Common myeloid progenitor, CD34-positive (primary cell): Measurements from ENCODE around the gene HSPA6.
"Not testable (repeated sequence)": the region's sequence is repeated elsewhere in the genome, so short reads cannot be mapped to it uniquely, and the experiment has no call there.

Experiments
- CTCF ChIA-PET: fragments of 350-600 bp; sonication (Branson Sonifier 250); formaldehyde crosslinking; loops from one replicate; lab custom pipeline; 2021; ENCODE audit warnings: antibody characterized with exemption; lab: Charles Lee
- POLR2A ChIA-PET: fragments of 350-600 bp; sonication (Branson Sonifier 250); formaldehyde crosslinking; loops from one replicate; lab custom pipeline; 2021; ENCODE audit warnings: antibody characterized with exemption; lab: Charles Lee
- DNase-seq, 3 donors: peaks; one replicate each; pipeline versions ENCODE4 v3.0.0 to v3.0.0-alpha.2; 2013
- H3K27ac ChIP-seq, 2 experiments: 1 replicate in 1 of 2; 2 replicates in 1 of 2; pipeline ENCODE4 v1.7.0; 2013; ENCODE audit warnings: inconsistent platforms in 2 of 2, low read length in 2 of 2, mild to moderate bottlenecking in 2 of 2, low read depth in 1 of 2, moderate library complexity in 1 of 2; ENCODE audit not compliant: severe bottlenecking in 2 of 2, insufficient read depth in 1 of 2, poor library complexity in 1 of 2
- H3K27me3 ChIP-seq, 5 experiments: replicated peaks in 2 of 5; 1 replicate in 3 of 5; 2 replicates in 2 of 5; pipeline versions ENCODE4 v1.6.1 to v1.7.0; 2013; ENCODE audit warnings: low read length in 4 of 5, mild to moderate bottlenecking in 2 of 5, moderate library complexity in 2 of 5, inconsistent platforms in 1 of 5; ENCODE audit not compliant: insufficient read depth in 5 of 5, control insufficient read depth in 4 of 5
- H3K36me3 ChIP-seq, 4 experiments: 1 replicate in 2 of 4; 2 replicates in 2 of 4; pipeline versions ENCODE4 v1.6.1 to v1.7.0; 2013; ENCODE audit warnings: low read length in 3 of 4, control low read depth in 1 of 4, mild to moderate bottlenecking in 1 of 4; ENCODE audit not compliant: control insufficient read depth in 4 of 4, insufficient read depth in 4 of 4
- H3K4me1 ChIP-seq, 4 experiments: 1 replicate in 3 of 4; 2 replicates in 1 of 4; pipeline versions ENCODE4 v1.6.1 to v1.7.1; 2013; ENCODE audit warnings: low read length in 3 of 4, mild to moderate bottlenecking in 3 of 4, control low read depth in 1 of 4, inconsistent platforms in 1 of 4, moderate library complexity in 1 of 4; ENCODE audit not compliant: control insufficient read depth in 4 of 4, insufficient read depth in 4 of 4; ENCODE audit errors: control extremely low read depth in 1 of 4
- H3K4me3 ChIP-seq, 7 experiments: 1 replicate in 4 of 7; 2 replicates in 3 of 7; pipeline versions ENCODE4 v1.5.1 to v1.7.0; 2013; ENCODE audit warnings: mild to moderate bottlenecking in 7 of 7, low read length in 6 of 7, moderate library complexity in 6 of 7, inconsistent platforms in 2 of 7, low read depth in 2 of 7, control low read depth in 1 of 7; ENCODE audit not compliant: insufficient read depth in 4 of 7, control insufficient read depth in 1 of 7; ENCODE audit errors: extremely low read depth in 1 of 7
- H3K9me3 ChIP-seq, 5 experiments: 1 replicate in 4 of 5; 2 replicates in 1 of 5; pipeline versions ENCODE4 v1.6.1 to v1.7.1; 2013; ENCODE audit warnings: low read length in 4 of 5, mild to moderate bottlenecking in 2 of 5, inconsistent platforms in 1 of 5, low read depth in 1 of 5, moderate library complexity in 1 of 5; ENCODE audit not compliant: control insufficient read depth in 4 of 5, insufficient read depth in 2 of 5; ENCODE audit errors: control extremely low read depth in 1 of 5
- WGBS: methylation state at CpG from one replicate; pipeline ENCODE4 v1.1.5; 2013; ENCODE audit not compliant: insufficient coverage; 5-methylcytosine and 5-hydroxymethylcytosine counted together

Gene HSPA6

DNA sequence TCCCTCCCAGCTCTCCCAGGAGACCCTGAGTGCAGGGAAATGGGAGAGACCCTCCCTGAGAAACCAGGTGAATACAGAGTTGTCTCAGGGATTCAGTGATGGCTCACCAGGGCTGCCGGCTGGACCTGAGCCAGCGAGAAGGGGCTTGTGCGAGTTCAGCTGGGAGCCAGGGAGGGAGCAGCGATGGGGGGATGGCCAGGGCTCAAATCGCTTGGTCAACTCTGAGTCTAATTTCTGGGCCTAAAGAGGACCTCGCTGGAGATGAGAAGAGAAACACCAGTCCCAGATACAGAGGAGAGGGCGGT, 12.6 kb upstream of the HSPA6 start:
- no peak overlapping the region for H3K27ac ChIP-seq
- DNase-seq: no peak
- no peaks in the 10 kb centered on the region for H3K9me3 ChIP-seq
- H3K36me3 ChIP-seq: no peaks in the 10 kb centered on the region
- peaks cover 0 to 2% (median 0%) of the 10 kb centered on the region in 5 experiments for H3K27me3 ChIP-seq
- POLR2A ChIA-PET: no interaction called here
- WGBS: 98% methylated on average over 5 of the region's 7 CpGs
- CTCF ChIA-PET: no interaction called here
- no peak overlapping the region for H3K4me3 ChIP-seq
- H3K4me1 ChIP-seq: peaks cover 0 to 9% (median 6%) of the 10 kb centered on the region in 4 experiments

DNA sequence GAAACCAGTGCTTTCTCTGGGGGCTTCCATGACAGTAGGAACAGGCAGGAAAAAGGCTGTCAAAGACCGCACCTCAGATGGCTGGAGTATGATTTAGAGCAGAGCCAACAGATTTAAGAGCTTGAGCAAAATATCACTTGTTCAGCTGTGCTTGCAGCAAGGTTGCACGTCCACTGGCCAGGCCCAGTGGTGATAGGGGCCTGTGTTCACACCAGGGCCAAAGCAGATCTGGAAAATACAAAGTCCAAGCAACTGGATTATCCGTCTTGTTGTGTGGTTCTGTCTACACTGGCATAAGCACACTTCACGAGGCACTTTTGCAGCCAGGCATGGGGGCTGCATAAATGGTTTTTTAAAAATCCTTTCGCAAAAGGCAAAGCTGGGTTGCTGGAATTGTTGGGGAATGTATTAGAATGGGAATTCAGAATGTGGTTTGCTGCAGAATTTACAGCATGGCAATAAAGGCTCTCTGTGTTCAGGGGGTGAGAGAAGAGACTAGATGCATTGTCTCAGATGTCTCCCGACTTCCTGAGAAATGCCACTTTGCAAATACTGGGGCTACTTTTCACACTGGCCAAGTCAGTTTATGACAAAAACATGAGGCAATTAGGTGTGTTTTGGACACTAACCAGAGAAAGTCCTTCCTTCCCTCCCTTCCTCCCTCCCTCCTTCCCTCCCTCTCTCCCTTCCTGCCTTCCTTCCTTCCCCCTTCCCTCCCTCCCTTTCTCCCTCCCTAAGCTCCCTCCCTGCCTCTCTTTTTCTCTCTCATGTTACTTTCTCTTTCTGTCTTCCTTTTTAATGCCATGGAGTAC, 11.5 kb upstream of the HSPA6 start:
- CTCF ChIA-PET, H3K4me1 ChIP-seq, H3K27ac ChIP-seq, POLR2A ChIA-PET, H3K36me3 ChIP-seq, DNase-seq, H3K9me3 ChIP-seq, H3K27me3 ChIP-seq, H3K4me3 ChIP-seq: not testable (repeated sequence)
- WGBS: 100% methylated on average over 3 of the region's 6 CpGs

DNA sequence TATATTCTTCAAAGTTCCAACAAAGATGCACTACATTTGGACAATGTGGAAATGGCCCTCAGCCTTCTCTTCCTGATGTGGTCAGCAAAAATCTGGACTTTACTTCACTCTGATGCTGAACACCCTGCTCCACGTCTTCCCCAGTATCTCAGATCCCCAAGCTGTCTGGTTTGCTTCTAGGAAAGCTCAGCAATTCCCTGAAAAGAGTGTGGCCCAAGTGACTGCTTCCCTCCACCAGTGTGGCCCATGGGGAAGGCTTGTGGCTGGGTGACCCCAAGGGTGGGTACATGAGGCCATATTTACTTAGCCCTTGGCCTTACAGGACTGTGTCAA, 10.9 kb upstream of the HSPA6 start:
- POLR2A ChIA-PET, CTCF ChIA-PET, H3K36me3 ChIP-seq, H3K27me3 ChIP-seq, H3K4me1 ChIP-seq, H3K4me3 ChIP-seq, H3K27ac ChIP-seq, DNase-seq, H3K9me3 ChIP-seq: not testable (repeated sequence)
- no CpG with 5 or more reads among the region's 1 CpG for WGBS

DNA sequence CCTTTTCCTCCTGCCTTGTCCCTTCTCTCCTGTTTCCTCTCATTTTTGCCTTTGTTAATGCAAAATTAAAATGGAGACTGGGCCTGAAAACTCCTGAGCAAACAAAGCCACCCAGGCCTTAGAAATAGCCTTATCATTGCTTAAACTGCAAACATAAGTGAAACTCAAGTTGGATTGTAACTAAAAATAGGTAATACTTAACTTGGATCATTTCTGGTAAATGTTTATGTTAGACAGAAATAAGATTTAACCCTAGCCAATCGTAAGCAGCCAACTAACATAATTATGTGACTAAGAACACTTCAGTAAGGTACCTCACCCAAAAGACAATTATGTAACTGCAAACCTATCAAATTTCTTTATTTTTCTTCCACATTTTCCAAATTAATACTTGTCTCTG, 10.4 kb upstream of the HSPA6 start:
- H3K27ac ChIP-seq, DNase-seq, H3K36me3 ChIP-seq, H3K4me1 ChIP-seq, H3K9me3 ChIP-seq, H3K4me3 ChIP-seq, H3K27me3 ChIP-seq, CTCF ChIA-PET, POLR2A ChIA-PET: not testable (repeated sequence)
- WGBS: no CpG with 5 or more reads among the region's 1 CpG

DNA sequence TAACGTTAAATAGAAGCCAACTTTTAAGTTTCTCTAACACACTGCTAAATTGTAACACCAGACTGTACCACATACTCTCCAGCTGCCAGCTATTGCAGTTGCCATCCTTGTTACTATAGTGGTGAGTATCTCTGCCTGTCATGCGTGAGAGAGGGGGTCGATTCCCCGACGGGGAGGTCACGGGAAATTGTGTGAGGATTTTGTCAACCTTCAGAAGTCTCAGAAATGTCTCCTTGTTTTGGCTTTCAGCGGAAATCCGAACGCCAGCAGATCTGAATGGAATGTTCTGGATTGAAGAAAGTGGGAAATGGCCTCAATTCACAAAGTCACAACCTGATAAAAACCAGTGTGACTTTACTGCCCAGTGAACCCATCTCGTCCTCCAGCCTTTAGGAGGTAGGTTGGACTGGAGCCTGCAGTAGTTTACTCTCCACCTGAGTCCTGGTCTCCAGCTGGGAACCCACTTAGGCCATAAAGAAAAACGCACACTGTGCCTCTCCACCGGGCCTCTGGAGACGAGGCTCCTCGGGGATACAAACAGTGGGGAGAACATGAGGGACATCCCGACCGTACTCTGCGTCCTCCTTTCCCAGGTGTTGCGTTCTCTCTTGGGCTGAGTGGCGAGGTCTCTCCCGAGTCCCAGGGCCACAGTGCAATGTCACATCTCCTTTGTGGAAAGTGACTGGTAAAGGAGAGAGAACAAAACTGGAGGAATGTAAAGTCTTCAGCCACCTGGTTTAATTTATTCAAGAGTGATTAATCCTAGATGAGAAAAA, 1.1 kb upstream of the HSPA6 start:
- POLR2A ChIA-PET: not testable (repeated sequence)
- peaks cover 0 to 10% (median 8%) of the 10 kb centered on the region in 4 experiments for H3K4me1 ChIP-seq

DNA sequence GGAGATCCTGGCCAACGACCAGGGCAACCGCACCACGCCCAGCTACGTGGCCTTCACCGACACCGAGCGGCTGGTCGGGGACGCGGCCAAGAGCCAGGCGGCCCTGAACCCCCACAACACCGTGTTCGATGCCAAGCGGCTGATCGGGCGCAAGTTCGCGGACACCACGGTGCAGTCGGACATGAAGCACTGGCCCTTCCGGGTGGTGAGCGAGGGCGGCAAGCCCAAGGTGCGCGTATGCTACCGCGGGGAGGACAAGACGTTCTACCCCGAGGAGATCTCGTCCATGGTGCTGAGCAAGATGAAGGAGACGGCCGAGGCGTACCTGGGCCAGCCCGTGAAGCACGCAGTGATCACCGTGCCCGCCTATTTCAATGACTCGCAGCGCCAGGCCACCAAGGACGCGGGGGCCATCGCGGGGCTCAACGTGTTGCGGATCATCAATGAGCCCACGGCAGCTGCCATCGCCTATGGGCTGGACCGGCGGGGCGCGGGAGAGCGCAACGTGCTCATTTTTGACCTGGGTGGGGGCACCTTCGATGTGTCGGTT, 477 bp downstream of the HSPA6 start:
- peaks cover 0 to 27% (median 0%) of the 10 kb centered on the region in 5 experiments for H3K27me3 ChIP-seq
- POLR2A ChIA-PET, H3K27ac ChIP-seq, H3K9me3 ChIP-seq, H3K36me3 ChIP-seq: not testable (repeated sequence)
- H3K4me1 ChIP-seq: peaks cover 0 to 12% (median 11%) of the 10 kb centered on the region in 4 experiments
- CTCF ChIA-PET: interaction anchor here (1.6 kb wide), 1 partner anchor 40 kb away, joined by 4 read pairs; no protein-coding TSS in a partner anchor
- WGBS: 0% methylated on average over 4 of the region's 55 CpGs
- H3K4me3 ChIP-seq: peak overlapping the region; percentile 9 to 59 (median 46)
- peak in 1 of 3 donors; percentile 26 for DNase-seq

More for the DNA sequence above, 1.1 kb upstream of the HSPA6 start:
- H3K36me3 ChIP-seq, H3K9me3 ChIP-seq, H3K27ac ChIP-seq: not testable (repeated sequence)
- CTCF ChIA-PET: interaction anchor here (1.6 kb wide), 1 partner anchor 39 kb away, joined by 4 read pairs; no protein-coding TSS in a partner anchor
- 81% methylated on average over 10 of the region's 20 CpGs for WGBS
- DNase-seq: peak in 1 of 3 donors; percentile 22
- Histone ChIP-seq H3K27me3 (peaks cover 0 to 26% (median 0%) of the 10 kb centered on the region in 5 experiments), H3K4me3 (peak overlapping the region in 1 of 7 experiments; percentile 81)

DNA sequence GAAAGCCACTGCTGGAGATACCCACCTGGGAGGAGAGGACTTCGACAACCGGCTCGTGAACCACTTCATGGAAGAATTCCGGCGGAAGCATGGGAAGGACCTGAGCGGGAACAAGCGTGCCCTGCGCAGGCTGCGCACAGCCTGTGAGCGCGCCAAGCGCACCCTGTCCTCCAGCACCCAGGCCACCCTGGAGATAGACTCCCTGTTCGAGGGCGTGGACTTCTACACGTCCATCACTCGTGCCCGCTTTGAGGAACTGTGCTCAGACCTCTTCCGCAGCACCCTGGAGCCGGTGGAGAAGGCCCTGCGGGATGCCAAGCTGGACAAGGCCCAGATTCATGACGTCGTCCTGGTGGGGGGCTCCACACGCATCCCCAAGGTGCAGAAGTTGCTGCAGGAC, 981 bp downstream of the HSPA6 start:
- CTCF ChIA-PET, DNase-seq, H3K27ac ChIP-seq, H3K9me3 ChIP-seq, POLR2A ChIA-PET, H3K36me3 ChIP-seq: not testable (repeated sequence)
- Histone ChIP-seq H3K27me3 (peaks cover 0 to 27% (median 0%) of the 10 kb centered on the region in 5 experiments), H3K4me3 (peak overlapping the region in 4 of 7 experiments; percentile 23 to 59 (median 46)), H3K4me1 (peaks cover 0 to 14% (median 12%) of the 10 kb centered on the region in 4 experiments)
- whole genome bisulfite sequencing: 31% methylated on average over 10 of the region's 23 CpGs
